Spleen (tissue), 3 donors: ENCODE data around the gene HIVEP3.

Source experiments
- POLR2A ChIP-seq, 3 donors: fragments of 450-650 bp; IDR thresholded peaks; one replicate each; pipeline ENCODE4 v1.5.1; 2017; ENCODE audit warnings: antibody characterized with exemption in 3 of 3, mild to moderate bottlenecking in 1 of 3
- POLR2AphosphoS5 ChIP-seq, 3 donors: sonication (generic); formaldehyde crosslinking; IDR thresholded peaks; one replicate each; pipeline ENCODE4 v1.5.1; 2017; ENCODE audit warnings: antibody characterized with exemption in 3 of 3

DNA sequence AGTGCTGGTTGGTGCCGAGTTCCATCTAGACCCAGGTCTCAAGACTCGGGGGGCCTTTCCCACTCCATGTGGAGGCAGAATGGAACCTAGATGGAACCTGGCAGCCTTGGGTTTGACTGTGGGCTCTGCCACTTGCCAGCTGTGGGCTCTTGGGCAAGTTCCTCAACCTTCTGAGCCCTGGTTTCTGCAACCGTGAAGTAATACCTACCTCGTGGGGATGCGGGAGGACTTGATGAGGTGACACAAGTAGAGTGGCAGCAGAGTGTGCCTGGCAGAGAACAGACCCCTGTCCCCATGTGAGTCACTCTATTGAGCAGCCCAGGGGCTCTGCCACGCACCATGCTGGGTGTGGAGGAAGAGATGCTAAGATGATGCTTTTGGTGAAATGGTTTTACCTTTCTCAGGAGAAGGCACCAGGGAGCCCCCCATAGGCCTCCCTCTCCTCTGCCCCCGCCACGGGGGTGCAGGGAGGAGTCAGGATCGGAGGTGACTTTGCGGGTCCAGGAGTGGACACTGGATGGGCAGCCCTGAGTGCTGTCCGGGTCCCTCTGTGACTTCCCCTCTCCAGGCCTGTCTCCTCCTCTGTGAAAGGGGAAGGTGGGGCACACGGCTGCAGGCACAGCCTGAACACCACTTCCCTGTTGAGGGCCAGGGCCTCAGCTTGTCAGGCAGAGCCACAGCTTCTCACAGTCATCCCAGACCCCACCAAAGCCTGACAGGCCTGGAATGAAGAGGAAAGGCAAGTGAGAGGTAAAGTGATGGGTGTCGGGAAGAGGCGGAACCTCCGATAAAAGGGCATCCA, 397.6 kb downstream of the HIVEP3 start:
- TF ChIP-seq POLR2AphosphoS5 (IDR thresholded peaks at IDR 0.05) (no peak), POLR2A (IDR thresholded peaks at IDR 0.05) (no peak)
